NT2/D1 (cell line): ENCODE data around the gene BICC1.

ENCODE experiments used
- DNase-seq: peaks from one replicate; pipeline ENCODE4 v3.0.0-alpha.2; 2011; ENCODE audit warnings: low read depth, low spot score
- H3K27me3 ChIP-seq: 2 replicates; pipeline ENCODE4 v1.6.0; 2011; ENCODE audit warnings: mild to moderate bottlenecking; ENCODE audit not compliant: insufficient read length, insufficient read depth
- H3K36me3 ChIP-seq: 2 replicates; pipeline ENCODE4 v1.6.1; 2011; ENCODE audit warnings: mild to moderate bottlenecking, low read length, mixed read lengths; ENCODE audit not compliant: insufficient read depth, insufficient read length
- H3K4me1 ChIP-seq: 2 replicates; pipeline ENCODE4 v1.5.1; 2011; ENCODE audit not compliant: insufficient read depth, insufficient read length
- H3K4me3 ChIP-seq: 2 replicates; pipeline ENCODE4 v1.5.1; 2011; ENCODE audit warnings: low read depth; ENCODE audit not compliant: insufficient read length
- H3K9ac ChIP-seq: 2 replicates; pipeline ENCODE4 v1.6.0; 2011; ENCODE audit warnings: low read depth; ENCODE audit not compliant: insufficient read length
- H3K9me3 ChIP-seq: 2 replicates; pipeline ENCODE4 v1.5.1; 2011; ENCODE audit warnings: mild to moderate bottlenecking, low read length; ENCODE audit not compliant: insufficient read depth
- SUZ12 ChIP-seq: IDR thresholded peaks from 2 replicates; pipeline ENCODE4 v1.6.1; 2011; ENCODE audit not compliant: insufficient read length, insufficient read depth; ENCODE audit errors: extremely low read depth
- YY1 ChIP-seq: IDR thresholded peaks from 2 replicates; pipeline ENCODE4 v1.6.1; 2011; ENCODE audit not compliant: insufficient read length, insufficient read depth
- ZNF274 ChIP-seq: IDR thresholded peaks from 2 replicates; pipeline ENCODE4 v1.6.1; 2011; ENCODE audit warnings: mild to moderate bottlenecking, low read depth, low read length

BICC1 gene

DNA sequence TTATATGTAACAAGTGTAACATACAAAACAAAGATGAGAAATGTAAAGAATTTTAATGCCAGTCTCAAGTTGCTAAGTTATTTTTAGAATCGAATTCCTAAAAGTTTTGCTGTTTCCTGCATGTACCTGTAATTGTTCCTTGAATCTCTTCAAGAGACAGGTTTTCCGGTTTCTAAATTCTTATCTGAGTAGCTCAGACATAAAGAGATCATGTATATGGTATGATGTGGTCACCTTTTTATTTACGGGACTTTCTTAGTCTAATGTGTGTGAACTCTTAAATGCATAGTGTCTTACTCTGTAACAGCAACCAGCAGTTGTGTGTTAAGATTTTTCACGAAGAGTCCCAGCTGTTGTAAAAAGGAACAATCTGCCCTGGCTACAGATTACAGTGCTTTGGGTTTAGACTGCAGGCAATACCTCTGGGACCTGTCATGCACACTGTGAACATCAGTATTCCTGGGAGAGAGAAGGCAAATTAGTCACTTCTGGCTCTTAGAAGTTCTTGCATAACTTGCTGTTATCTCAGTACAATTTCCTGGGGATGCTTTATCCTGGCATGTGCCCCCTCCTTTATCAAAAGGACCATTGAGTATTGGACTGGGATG lies 263.4 kb downstream of the BICC1 start:
- Histone ChIP-seq H3K4me3 (no peak overlapping the region), H3K36me3 (no peaks in the 10 kb centered on the region), H3K9ac (no peak overlapping the region), H3K4me1 (no peaks in the 10 kb centered on the region), H3K27me3 (no peaks in the 10 kb centered on the region), H3K9me3 (no peaks in the 10 kb centered on the region)
- no peak for DNase-seq
- TF ChIP-seq SUZ12 (no peak), ZNF274 (no peak), YY1 (no peak)

- Histone ChIP-seq H3K36me3 (no peaks in the 10 kb centered on the region), H3K4me1 (no peaks in the 10 kb centered on the region), H3K27me3 (no peaks in the 10 kb centered on the region), H3K4me3 (no peak overlapping the region), H3K9ac (no peak overlapping the region), H3K9me3 (no peaks in the 10 kb centered on the region)
- DNase-seq: no peak
- TF ChIP-seq SUZ12 (no peak), YY1 (no peak), ZNF274 (no peak)
Observed at GRCh38 chr10:58776568-58777318, 264.1 kb downstream of the BICC1 start.

DNA sequence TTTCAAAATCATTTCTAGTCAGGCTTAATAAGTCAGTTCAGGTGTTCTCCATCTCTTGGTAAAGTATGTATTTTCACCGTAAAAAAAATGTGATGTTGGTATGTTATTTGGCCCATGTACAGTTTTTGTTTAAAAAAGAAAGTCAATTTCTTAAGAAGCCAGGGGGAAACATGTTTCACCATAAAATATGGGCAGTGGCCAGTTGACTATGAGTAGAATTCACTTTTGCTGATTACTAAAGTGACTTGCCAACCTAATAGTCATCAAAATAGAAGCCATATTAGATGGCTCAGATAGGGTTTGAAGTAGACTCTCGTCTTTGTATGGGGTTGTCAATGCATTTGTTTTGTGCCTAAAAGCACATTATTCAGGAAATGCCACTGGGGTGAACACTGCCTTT lies 266.3 kb downstream of the BICC1 start:
- DNase-seq: no peak
- H3K4me1 ChIP-seq: no peaks in the 10 kb centered on the region
- H3K9ac ChIP-seq: no peak overlapping the region
- TF ChIP-seq ZNF274 (no peak), SUZ12 (no peak), YY1 (no peak)
- H3K36me3 ChIP-seq: no peaks in the 10 kb centered on the region
- no peak overlapping the region for H3K4me3 ChIP-seq
- H3K9me3 ChIP-seq: no peaks in the 10 kb centered on the region
- no peaks in the 10 kb centered on the region for H3K27me3 ChIP-seq

DNA sequence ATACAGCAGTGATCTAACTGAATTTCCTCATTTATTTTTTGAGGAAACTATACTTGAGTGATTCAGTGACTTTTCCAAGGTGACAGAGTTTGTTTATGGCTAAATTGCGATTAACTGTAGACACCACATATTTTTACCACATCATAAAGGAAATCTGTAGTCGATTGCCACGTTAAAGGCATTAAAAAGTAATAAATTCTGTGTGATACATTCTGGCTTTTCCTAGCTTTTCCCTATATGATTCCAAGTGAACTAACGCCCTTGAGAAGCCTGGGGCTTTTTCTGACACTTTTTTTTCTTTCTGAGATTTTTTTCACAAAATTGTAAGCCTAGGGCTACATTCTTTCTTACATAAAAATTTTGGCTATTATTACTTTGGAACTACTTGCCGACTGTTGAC lies 266.9 kb downstream of the BICC1 start:
- Histone ChIP-seq H3K27me3 (no peaks in the 10 kb centered on the region), H3K9ac (no peak overlapping the region), H3K4me3 (no peak overlapping the region), H3K9me3 (no peaks in the 10 kb centered on the region), H3K36me3 (no peaks in the 10 kb centered on the region), H3K4me1 (no peaks in the 10 kb centered on the region)
- DNase-seq: no peak
- TF ChIP-seq YY1 (no peak), ZNF274 (no peak), SUZ12 (no peak)

DNA sequence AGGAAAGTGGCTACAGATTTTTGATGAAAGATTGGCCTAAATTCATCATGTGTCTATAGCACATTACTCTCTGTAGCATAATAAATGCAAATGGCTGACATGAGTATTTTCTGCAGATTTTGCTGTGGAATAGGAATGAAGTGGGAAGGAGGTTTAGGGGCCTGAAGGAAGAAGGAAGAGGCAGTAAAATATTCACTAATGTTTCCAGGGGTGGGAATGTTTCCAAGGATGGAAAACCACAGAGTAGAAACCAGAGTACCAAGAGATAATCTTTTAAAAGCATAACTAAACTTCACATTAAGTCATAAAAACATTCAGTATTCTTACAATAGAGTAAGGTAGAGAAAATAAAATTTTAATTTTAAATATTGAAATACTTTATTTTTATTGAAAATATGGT lies 267.8 kb downstream of the BICC1 start:
- H3K4me3 ChIP-seq: no peak overlapping the region
- H3K9ac ChIP-seq: no peak overlapping the region
- H3K9me3 ChIP-seq: no peaks in the 10 kb centered on the region
- H3K4me1 ChIP-seq: no peaks in the 10 kb centered on the region
- no peak for TF ChIP-seq ZNF274
- no peak for TF ChIP-seq SUZ12
- TF ChIP-seq YY1: no peak
- DNase-seq: no peak
- no peaks in the 10 kb centered on the region for H3K36me3 ChIP-seq
- no peaks in the 10 kb centered on the region for H3K27me3 ChIP-seq

- no peak for DNase-seq
- TF ChIP-seq ZNF274: no peak
- TF ChIP-seq SUZ12: no peak
- TF ChIP-seq YY1: no peak
- no peaks in the 10 kb centered on the region for H3K4me1 ChIP-seq
- H3K4me3 ChIP-seq: no peak overlapping the region
- no peaks in the 10 kb centered on the region for H3K36me3 ChIP-seq
- H3K27me3 ChIP-seq: no peaks in the 10 kb centered on the region
- no peak overlapping the region for H3K9ac ChIP-seq
- no peaks in the 10 kb centered on the region for H3K9me3 ChIP-seq
Observed at GRCh38 chr10:58781873-58782488, 269.3 kb downstream of the BICC1 start.
